Heart right ventricle (tissue), 16 donors: ENCODE measurements around the gene SERPINE2. TPM values are rescaled to one million over a fixed set of nuclear protein-coding genes. Genes with fewer than 3 reads are reported as not detected.

ENCODE experiments used
- ATAC-seq, 8 donors: fragments of 200-7000 bp; cut with Tn5 transposase; one replicate each; pipeline ENCODE4 v1.9.1; 2020; ENCODE audit warnings: mild to moderate bottlenecking in 8 of 8, moderate library complexity in 8 of 8, moderate number of reproducible peaks in 1 of 8
- DNase-seq, 2 donors: peaks; one replicate each; pipeline ENCODE4 v3.0.0-alpha.2; 2020
- H3K27ac ChIP-seq, 10 donors: fragments of 200-600 bp; sonication (generic) in 2 of 10; one replicate each; pipeline versions ENCODE4 v1.5.0 to v1.8.0; 2020 to 2022; ENCODE audit warnings: mild to moderate bottlenecking in 3 of 10
- H3K27me3 ChIP-seq, 7 donors: fragments of 200-600 bp; one replicate each; pipeline ENCODE4 v1.8.0; 2021 to 2022; ENCODE audit warnings: mild to moderate bottlenecking in 2 of 7
- H3K36me3 ChIP-seq, 9 donors: fragments of 200-600 bp; sonication (generic) in 1 of 9; one replicate each; pipeline versions ENCODE4 v1.5.0 to v1.8.0; 2020 to 2022; ENCODE audit warnings: mild to moderate bottlenecking in 2 of 9
- H3K4me1 ChIP-seq, 9 donors: fragments of 200-600 bp; sonication (generic) in 1 of 9; one replicate each; pipeline versions ENCODE4 v1.5.0 to v1.8.0; 2020 to 2022; ENCODE audit warnings: mild to moderate bottlenecking in 4 of 9
- H3K4me3 ChIP-seq, 10 donors: fragments of 200-600 bp; sonication (generic) in 2 of 10; one replicate each; pipeline versions ENCODE4 v1.5.0 to v1.8.0; 2020 to 2022; ENCODE audit warnings: mild to moderate bottlenecking in 7 of 10, moderate library complexity in 2 of 10
- H3K9me3 ChIP-seq, 11 donors: fragments of 200-600 bp in 10 of 11; sonication (generic) in 2 of 11; one replicate each; pipeline versions ENCODE4 v1.5.0 to v1.8.0; 2013 to 2022; ENCODE audit warnings: mild to moderate bottlenecking in 2 of 11, control low read depth in 1 of 11, moderate library complexity in 1 of 11
- CTCF ChIP-seq, 9 donors: fragments of 200-600 bp; sonication (generic) in 2 of 9; IDR thresholded peaks; one replicate each; pipeline versions ENCODE4 v1.5.0 to v1.8.0; 2021 to 2022; ENCODE audit warnings: antibody characterized with exemption in 9 of 9, mild to moderate bottlenecking in 5 of 9, moderate library complexity in 1 of 9
- WGBS, 2 donors: extraction: QIAGEN DNeasy Blood & Tissue Kit; methylation state at CpG; one replicate each; pipeline ENCODE4 v1.1.7; 2013; ENCODE audit warnings: inconsistent platforms in 1 of 2; 5-methylcytosine and 5-hydroxymethylcytosine counted together
- intact Hi-C, 10 donors: fragments of 100-400 bp; cut with DNase I; formaldehyde crosslinking; loops; one replicate each; pipeline versions ENCODE4 v1.11.1 to v1.14.2; 2022
- polyA plus RNA-seq, 2 donors: library from polyadenylated mRNA; stranded (reverse); fragments of 200-250 nt; gene quantifications; one replicate each; pipeline ENCODE4 v1.2.3, GENCODE V29; 2013
- total RNA-seq, 10 donors: library from RNA; stranded (reverse); fragmentation: NEBNext Ultra II Directional in 3 of 10; extraction: Animal tissue kit (Norgen Biotek cat#: 25700) in 3 of 10; gene quantifications; one replicate each; pipeline versions ENCODE4 v1.2.1 to v1.2.4, GENCODE V29; 2021 to 2023
- donor health status: Arrhythmogenic right ventricular cardiomyopathy.
- donor health status: ischemic (EF 13 %, LVEDD 7.1; RV severe dilation, severe dysfunction).
- donor health status: healthy with polysubstance abuse.
- donor health status: DM: no; HTN: yes; CAD: no.
- donor health status: DM: no; HTN: no; CAD: no.
- donor health status: ischemic (EF 25% LVEDD 6.9; RV normal size, moderate dysfunction).
- donor health status: ischemic (EF 25% LVEDD 5.7; RV mildly dilated, moderate dysfunction).
- donor health status: healthy.
- donor health status: DM: yes; HTN: yes; CAD: no.
- donor health status: Ischemic cardiomyopathy.
- donor health status: ischemic (EF 35%, LVEDD 5.7; RV mildly dilated, moderate dysfunction).
- donor health status: nonischemic (EF 11% LVEDD 7.7; RV severe dilation, severe dysfunction).
- donor health status: DM: yes; HTN: yes; CAD: no.
- donor health status: PGD.
- donor health status: ischemic (EF 29% LVEDD 5.4; RV normal size, mild dysfunction).
- donor health status: nonischemic (EF 23%, LVEDD 6.1; RV moderate dilation, normal function).

The SERPINE2 gene
- total and polyA plus RNA-seq, 12 donors = 5.3 to 56.6 (median 19.7) TPM

- no peaks in the 10 kb centered on the region for H3K27me3 ChIP-seq
- H3K36me3 ChIP-seq = peaks cover 0 to 50% (median 0%) of the 10 kb centered on the region in 9 donors
- TF ChIP-seq CTCF (IDR thresholded peaks at IDR 0.05) = no peak
- intact Hi-C loops = loop anchor here in 2 of 10 donors (5.0 to 10.0 kb wide), 2 partner anchors 282 to 655 kb away; no protein-coding TSS in a partner anchor
- ATAC-seq (no peak), DNase-seq (no peak)
- H3K27ac ChIP-seq = no peak overlapping the region
- WGBS, 2 donors = 83 to 86% methylated on average over 11 of the region's 11 CpGs
- H3K4me3 ChIP-seq = no peak overlapping the region
- H3K9me3 ChIP-seq = peaks cover 0 to 4% (median 0%) of the 10 kb centered on the region in 11 donors
- peaks cover 0 to 11% (median 0%) of the 10 kb centered on the region in 9 donors for H3K4me1 ChIP-seq
Measured at GRCh38 chr2:223999862-224000261, 39.2 kb downstream of the SERPINE2 start.

GRCh38 chr2:223998948-223999347, 40.1 kb downstream of the SERPINE2 start:
- Histone ChIP-seq H3K9me3 (peaks cover 0 to 4% (median 0%) of the 10 kb centered on the region in 11 donors), H3K27me3 (no peaks in the 10 kb centered on the region), H3K27ac (no peak overlapping the region), H3K4me1 (peaks cover 0 to 8% (median 0%) of the 10 kb centered on the region in 9 donors), H3K4me3 (no peak overlapping the region), H3K36me3 (peaks cover 0 to 50% (median 0%) of the 10 kb centered on the region in 9 donors)
- TF ChIP-seq CTCF (IDR thresholded peaks at IDR 0.05) = no peak
- intact Hi-C loops = loop anchor here in 2 of 10 donors (5.0 to 10.0 kb wide), 2 partner anchors 283 to 656 kb away; no protein-coding TSS in a partner anchor
- WGBS, 2 donors = 70 to 81% methylated on average over 2 of the region's 2 CpGs
- no peak for ATAC-seq
- DNase-seq = no peak

GRCh38 chr2:223997938-223998337, 41.1 kb downstream of the SERPINE2 start:
- no peak for ATAC-seq
- intact Hi-C loops = loop anchor here in 2 of 10 donors (5.0 to 10.0 kb wide), 2 partner anchors 284 to 657 kb away; no protein-coding TSS in a partner anchor
- Histone ChIP-seq H3K36me3 (peaks cover 0 to 50% (median 0%) of the 10 kb centered on the region in 9 donors), H3K4me1 (peaks cover 0 to 5% (median 0%) of the 10 kb centered on the region in 9 donors), H3K4me3 (no peak overlapping the region), H3K27ac (no peak overlapping the region), H3K27me3 (no peaks in the 10 kb centered on the region), H3K9me3 (peaks cover 0 to 4% (median 0%) of the 10 kb centered on the region in 11 donors)
- 89 to 90% methylated on average over 5 of the region's 5 CpGs for WGBS, 2 donors
- no peak for TF ChIP-seq CTCF (IDR thresholded peaks at IDR 0.05)
- no peak for DNase-seq

- H3K27ac ChIP-seq = no peak overlapping the region
- H3K27me3 ChIP-seq = no peaks in the 10 kb centered on the region
- DNase-seq = no peak
- intact Hi-C loops = loop anchor here in 2 of 10 donors (5.0 to 10.0 kb wide), 2 partner anchors 286 to 658 kb away; no protein-coding TSS in a partner anchor
- H3K9me3 ChIP-seq = peaks cover 0 to 4% (median 0%) of the 10 kb centered on the region in 11 donors
- H3K36me3 ChIP-seq = peaks cover 0 to 53% (median 0%) of the 10 kb centered on the region in 9 donors
- TF ChIP-seq CTCF (IDR thresholded peaks at IDR 0.05) = no peak
- H3K4me1 ChIP-seq = peaks cover 0 to 5% (median 0%) of the 10 kb centered on the region in 9 donors
- H3K4me3 ChIP-seq = no peak overlapping the region
- no peak for ATAC-seq
- WGBS, 2 donors = 88 to 91% methylated on average over 6 of the region's 6 CpGs
Measured at GRCh38 chr2:223996391-223996790, 42.7 kb downstream of the SERPINE2 start.
